Adrenal gland (tissue), 5 donors: Measurements from ENCODE around the gene MACROD2.

Experiments used
- POLR2A ChIP-seq, 2 donors: fragments of 450-650 bp; IDR thresholded peaks; one replicate each; pipeline ENCODE4 v1.6.1; 2017; ENCODE audit warnings: antibody characterized with exemption in 2 of 2, mild to moderate bottlenecking in 2 of 2, moderate library complexity in 1 of 2
- TF ChIP-seq, protein P1 (sequence below), 6 experiments: fragments of 450-650 bp in 4 of 6; fragments of 200-600 bp in 2 of 6; sonication (generic) in 1 of 6; IDR thresholded peaks; 1 replicate in 5 of 6; 2 replicates in 1 of 6; pipeline versions ENCODE4 v1.5.1 to v1.8.0; 2016 to 2021; ENCODE audit warnings: antibody characterized with exemption in 6 of 6, mild to moderate bottlenecking in 2 of 6, moderate library complexity in 1 of 6
- donor health status: DM: no; HTN: no; CAD: no.

GRCh38 chr20:15232243-15232642, 1236.9 kb downstream of the MACROD2 start:
- TF ChIP-seq, protein P1, sequence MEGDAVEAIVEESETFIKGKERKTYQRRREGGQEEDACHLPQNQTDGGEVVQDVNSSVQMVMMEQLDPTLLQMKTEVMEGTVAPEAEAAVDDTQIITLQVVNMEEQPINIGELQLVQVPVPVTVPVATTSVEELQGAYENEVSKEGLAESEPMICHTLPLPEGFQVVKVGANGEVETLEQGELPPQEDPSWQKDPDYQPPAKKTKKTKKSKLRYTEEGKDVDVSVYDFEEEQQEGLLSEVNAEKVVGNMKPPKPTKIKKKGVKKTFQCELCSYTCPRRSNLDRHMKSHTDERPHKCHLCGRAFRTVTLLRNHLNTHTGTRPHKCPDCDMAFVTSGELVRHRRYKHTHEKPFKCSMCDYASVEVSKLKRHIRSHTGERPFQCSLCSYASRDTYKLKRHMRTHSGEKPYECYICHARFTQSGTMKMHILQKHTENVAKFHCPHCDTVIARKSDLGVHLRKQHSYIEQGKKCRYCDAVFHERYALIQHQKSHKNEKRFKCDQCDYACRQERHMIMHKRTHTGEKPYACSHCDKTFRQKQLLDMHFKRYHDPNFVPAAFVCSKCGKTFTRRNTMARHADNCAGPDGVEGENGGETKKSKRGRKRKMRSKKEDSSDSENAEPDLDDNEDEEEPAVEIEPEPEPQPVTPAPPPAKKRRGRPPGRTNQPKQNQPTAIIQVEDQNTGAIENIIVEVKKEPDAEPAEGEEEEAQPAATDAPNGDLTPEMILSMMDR (IDR thresholded peaks at IDR 0.05) = no peak
- TF ChIP-seq POLR2A (IDR thresholded peaks at IDR 0.05) = no peak
